ENCODE data around the gene LPCAT4.
"Not testable (repeated sequence)": the region's sequence is repeated elsewhere in the genome, so short reads cannot be mapped to it uniquely, and the experiment has no call there.

The LPCAT4 gene

DNA sequence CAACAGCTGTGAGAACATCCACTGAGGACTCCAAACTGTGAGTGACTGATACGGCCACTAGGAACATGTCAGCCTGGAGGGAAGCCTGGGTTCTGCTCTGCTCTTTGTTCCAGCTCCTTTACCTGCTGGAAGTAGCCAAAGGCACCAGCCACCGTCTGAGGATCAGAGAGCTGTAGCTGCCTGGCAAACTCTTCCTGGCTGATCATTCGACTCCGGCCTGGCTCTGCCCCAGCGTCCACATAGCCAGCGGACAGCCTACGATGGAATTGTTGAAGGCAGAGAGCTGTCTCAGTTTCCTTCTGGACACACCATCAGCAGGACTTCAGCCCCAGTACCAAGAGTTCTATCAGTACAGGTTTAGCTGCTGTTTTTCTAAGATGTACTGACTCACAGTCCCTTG, 5.7 kb downstream of the LPCAT4 start:
- DNase-seq = no peak

DNA sequence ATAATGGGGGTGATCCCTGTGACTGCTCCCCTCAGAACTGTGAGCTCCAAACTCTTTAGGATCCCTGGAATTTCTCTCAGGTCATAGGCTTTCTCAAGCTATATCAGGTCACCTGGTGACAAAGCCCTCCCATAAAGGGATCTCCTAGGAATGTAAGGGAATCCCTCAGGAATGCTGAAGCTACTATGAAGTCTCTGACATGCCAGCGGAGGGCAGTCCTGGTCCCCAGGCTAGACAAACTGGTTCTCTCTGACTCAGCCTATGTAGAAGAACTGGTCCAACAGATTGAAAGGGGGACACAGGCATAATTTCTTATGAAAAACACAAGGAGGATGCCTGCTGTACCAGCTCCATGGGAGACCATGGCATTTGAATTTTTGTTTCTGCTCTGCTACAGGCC, 6.7 kb downstream of the LPCAT4 start:
- DNase-seq = no peak

DNA sequence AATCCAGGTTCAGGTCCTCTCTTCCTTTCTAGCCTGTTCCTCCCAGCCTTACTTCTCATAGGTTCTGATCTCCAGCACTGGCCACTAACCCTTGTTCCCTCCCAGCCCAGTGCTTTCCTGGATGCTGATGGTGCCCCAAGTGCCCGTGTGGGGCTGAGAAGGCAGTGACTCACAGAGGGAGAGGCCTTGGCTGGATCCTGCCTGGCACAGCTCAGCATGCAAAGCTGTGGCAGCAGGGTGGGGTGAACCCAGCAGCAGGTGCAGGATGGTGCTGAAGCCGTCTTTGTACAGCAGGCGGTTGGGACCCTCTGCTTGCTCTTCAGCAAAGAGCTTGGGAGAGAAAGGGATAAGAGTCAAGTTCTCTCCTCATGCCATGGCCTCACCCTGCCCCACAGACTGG, 7.6 kb downstream of the LPCAT4 start:
- no peak for DNase-seq

DNA sequence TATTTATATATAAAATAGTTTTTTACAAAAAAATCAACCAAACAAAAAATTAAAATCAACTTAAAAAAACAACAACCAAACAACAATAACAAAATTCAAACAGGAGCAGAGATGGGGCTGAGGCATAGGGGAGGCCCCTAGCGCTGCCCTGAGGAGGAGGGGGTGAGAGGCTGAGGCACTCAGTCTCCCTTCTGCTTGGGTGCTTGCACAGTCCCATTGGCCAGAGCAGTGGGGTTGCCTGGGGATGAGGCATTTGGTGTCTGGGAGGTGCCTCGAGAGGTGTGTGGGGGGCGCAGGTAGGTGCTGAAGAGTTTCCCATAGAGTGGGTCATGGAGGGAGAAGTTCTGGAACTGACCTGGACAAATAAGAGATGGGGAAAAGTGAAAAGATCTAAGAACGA, 8.0 kb downstream of the LPCAT4 start:
- DNase-seq = no peak

DNA sequence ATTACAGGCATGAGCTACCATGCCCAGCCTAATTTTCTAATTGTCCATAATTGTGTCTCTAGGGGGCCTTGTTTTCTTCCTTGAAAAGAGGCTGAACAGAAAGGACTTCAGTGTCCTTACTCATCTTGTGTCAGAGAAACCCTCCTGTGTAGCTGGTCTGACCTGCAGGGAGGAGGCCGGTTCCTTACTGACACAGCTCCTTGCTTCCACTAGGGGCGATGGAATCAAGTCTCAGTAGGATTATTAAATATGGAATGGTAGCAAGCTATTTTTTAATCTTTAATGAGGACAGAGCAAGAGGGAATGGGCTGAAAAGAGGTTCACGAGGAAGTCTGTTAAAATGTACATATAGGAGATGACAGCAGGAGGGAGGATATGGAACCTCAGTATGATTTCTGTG, 8.6 kb downstream of the LPCAT4 start:
- peak in 1 of 2 experiments; percentile 14 for DNase-seq

DNA sequence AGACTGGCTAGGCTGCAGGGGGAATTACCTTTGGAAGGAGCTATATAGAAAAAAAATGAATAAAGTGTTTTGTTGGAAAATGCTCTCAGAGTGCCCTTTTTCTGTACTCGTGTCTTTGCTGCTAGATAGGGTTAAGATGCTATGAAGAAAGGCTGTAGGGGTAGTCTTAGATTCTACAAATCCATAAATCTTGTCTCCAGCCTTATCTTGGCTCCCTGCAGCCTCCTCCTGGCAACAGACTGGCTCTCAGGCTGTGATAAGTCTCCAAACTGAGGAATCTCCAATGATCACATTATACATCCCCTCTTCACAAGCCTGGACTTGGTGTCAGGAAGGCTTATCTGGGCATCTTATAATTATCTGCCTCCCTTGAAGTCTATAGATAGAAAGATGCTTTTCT, 9.3 kb downstream of the LPCAT4 start:
- DNase-seq = no peak

DNA sequence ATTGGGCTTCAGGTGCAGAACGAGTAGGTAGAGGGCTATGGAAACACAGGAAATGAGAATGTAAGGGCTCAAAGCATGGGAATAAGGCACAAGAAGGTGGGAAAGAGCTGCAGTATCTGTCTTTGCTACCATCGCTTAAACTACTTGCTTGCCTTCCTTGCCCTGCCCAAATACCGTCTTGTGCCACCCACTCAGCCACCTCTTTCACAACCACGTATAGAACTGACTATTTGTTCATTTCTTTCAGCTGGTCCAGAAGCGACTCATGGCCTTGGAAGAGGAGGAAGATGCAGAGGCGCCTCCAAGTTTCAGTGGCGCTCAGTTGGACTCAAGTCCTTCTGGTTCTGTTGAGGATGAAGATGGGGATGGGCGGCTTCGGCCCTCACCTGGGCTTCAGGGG, 11.8 kb downstream of the LPCAT4 start:
- no peak for DNase-seq

DNA sequence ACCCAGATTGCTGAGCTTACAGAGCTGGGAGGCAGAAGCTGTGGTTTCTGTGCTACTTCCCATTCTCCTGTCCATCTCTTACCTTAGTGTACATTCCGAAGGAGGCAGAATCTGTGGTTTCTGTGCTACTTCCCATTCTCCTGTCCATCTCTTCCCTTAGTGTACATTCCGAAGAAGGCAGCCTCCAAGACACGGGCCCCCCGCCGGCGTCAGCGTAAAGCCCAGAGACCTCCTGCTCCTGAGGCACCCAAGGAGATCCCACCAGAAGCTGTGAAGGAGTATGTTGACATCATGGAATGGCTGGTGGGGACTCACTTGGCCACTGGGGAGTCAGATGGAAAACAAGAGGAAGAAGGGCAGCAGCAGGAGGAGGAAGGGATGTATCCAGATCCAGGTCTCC, 12.7 kb downstream of the LPCAT4 start:
- DNase-seq = no peak

DNA sequence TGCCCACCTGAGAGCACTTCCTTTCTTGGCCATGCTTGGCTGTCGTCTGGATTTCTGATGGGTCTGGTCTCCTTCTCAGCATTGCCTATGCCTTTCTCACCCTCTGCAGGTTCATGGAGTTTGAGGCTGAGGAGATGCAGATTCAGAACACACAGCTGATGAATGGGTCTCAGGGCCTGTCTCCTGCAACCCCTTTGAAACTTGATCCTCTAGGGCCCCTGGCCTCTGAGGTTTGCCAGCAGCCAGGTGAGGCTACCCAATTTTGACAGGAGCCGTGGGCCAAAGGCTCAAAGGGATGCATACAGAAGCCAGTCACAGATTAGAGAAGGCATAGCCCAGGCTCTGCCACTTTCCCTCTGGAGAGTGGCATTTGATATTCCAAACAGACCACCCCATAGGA, 13.4 kb downstream of the LPCAT4 start:
- DNase-seq = no peak

DNA sequence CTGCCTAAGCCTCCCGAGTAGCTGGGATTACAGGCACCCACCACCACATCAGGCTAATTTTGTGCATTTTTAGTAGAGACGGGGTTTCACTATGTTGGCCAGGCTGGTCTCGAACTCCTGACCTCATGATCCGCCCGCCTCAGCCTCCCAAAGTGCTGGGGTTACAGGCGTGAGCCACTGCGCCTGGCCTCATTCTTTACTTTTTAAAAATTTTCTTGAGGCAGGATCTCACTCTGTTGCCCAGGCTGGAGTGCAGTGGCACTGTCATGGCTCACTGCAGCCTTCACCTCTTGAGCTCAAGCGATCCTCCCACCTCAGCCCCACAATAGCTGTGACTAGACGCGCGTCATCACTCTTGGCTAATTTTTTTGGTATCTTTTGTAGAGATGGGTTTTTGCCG, 14.0 kb downstream of the LPCAT4 start:
- DNase-seq = not testable (repeated sequence)

DNA sequence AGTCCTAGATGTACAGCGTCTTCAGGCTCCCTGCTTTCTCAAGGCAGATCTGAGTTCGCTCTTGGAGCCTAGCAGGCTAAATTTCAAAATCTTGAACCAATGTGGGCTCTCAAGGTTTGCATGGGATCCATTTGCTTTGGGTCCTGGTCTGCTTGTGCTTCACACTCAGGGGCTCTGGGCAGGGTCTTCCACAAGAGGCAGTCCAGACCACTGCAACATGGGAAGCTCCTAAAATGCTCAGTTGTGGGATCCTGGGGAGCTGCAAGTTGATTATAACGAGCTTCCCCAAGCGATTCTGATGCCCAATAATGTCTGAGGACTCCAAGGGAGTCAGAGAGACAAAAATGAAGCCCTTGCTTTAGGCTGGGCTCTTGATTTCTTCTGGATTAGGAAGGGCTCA, 17.2 kb downstream of the LPCAT4 start:
- no peak for DNase-seq

DNA sequence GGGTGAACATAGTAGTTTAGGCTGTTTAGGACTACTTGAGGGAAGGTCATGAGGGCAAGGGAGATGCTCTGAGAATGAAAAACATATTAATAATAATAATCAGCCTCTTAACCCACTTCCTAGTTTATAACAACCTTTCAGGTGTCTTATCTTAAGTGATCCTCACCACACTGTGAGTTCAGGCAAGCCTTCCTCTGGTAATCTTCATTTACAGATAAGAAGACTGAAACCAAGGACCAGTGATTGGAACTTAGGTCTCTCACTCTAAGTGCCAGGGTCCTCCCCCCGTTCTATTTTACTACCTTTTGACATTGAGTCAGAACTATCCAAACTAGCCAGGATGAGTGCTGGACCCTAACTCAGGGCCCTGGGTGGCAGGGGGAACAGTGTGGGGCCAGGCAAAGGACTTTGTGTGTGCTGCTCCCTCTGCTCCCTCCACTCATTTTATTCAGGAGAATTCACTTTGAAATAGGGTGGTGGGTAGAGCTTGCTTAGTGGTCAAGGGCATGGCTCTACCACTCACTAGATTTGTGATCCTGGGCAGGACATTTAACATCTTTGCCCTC, 18.2 kb downstream of the LPCAT4 start:
- no peak for DNase-seq

DNA sequence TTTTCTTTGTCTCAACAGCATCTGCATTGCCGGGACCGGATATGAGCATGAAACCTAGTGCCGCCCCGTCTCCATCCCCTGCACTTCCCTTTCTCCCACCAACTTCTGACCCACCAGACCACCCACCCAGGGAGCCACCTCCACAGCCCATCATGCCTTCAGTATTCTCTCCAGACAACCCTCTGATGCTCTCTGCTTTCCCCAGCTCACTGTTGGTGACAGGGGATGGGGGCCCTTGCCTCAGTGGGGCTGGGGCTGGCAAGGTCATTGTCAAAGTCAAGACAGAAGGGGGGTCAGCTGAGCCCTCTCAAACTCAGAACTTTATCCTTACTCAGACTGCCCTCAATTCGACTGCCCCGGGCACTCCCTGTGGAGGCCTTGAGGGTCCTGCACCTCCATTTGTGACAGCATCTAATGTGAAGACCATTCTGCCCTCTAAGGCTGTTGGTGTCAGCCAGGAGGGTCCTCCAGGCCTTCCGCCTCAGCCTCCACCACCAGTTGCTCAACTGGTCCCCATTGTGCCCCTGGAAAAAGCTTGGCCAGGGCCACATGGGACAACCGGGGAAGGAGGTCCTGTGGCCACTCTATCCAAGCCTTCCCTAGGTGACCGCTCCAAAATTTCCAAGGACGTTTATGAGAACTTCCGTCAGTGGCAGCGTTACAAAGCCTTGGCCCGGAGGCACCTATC, 18.9 kb downstream of the LPCAT4 start:
- no peak for DNase-seq

DNA sequence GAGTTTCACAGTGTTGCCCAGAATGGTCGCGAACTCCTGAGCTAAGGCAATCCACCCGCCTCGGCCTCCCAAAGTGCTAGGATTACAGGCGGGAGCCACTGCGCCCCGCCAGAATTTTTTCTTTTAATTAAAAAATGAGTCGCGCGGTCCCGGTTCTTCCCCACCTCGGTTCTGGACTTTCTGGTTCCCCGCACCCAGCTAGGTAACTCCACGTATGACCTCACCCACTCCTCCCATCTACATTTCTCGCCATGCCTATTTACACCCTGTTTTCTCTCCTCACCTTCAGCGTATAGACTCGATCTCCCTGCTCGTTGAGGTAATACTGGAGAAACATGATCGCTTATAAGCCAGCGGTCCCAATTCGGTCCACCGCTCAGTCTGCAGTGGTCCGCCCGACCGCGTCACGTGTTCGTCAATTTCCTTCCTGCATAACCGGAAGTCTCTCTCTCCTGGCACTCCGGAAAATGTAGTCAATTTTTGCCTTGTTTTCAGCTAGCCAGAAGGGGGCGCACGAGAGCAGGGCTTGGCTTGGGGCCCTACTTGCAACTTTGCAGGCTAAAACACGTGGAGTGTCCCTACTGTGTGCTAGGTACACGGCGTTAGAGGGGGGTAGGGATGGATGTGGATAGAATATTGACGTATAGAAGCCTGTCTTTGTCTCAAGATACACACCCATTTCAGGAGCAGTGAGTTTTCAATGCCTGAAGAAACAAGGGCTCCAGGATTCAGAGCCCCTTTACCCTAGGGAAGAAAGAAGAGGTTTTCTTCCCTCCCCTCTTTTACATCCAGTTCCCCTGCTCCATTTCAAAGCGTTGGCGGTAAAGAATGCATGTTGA, 24.0 kb downstream of the LPCAT4 start, which contains the start of the genes NOP10 and NUTM1:
Gene NOP10 (minus strand): TSS at position 400 of the 839 bp plus-strand sequence. CDS start 63 bp downstream, at position 337.
Gene NUTM1 (plus strand): TSS at position 579 of the 839 bp plus-strand sequence. CDS start 382 bp downstream, outside the sequence.
- peak; percentile 91 to 94 for DNase-seq

DNA sequence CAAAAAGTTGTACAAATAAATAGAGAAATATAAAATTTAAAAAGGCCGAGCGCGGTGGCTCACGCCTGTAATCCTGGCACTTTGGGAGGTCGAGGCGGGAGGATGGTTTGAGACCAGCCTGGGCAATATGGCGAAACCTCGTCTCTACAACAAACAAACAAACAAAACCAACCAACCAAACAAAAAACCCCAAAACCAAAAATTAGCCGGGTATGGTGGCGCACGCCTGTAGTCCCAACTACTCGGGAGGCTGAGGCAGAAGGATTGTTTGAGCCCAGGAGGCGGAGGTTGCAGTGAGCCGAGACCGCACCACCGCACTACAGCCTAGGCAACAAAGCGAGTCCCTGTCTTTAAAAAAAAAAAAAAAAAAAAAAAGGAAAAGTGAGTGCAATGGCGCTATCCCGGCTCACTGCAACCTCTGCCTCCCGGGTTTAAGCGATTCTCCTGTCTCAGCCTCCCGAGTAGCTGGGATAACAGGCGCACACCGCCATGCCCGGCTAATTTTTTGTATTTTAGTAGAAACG, 24.7 kb downstream of the LPCAT4 start:
- not testable (repeated sequence) for DNase-seq

DNA sequence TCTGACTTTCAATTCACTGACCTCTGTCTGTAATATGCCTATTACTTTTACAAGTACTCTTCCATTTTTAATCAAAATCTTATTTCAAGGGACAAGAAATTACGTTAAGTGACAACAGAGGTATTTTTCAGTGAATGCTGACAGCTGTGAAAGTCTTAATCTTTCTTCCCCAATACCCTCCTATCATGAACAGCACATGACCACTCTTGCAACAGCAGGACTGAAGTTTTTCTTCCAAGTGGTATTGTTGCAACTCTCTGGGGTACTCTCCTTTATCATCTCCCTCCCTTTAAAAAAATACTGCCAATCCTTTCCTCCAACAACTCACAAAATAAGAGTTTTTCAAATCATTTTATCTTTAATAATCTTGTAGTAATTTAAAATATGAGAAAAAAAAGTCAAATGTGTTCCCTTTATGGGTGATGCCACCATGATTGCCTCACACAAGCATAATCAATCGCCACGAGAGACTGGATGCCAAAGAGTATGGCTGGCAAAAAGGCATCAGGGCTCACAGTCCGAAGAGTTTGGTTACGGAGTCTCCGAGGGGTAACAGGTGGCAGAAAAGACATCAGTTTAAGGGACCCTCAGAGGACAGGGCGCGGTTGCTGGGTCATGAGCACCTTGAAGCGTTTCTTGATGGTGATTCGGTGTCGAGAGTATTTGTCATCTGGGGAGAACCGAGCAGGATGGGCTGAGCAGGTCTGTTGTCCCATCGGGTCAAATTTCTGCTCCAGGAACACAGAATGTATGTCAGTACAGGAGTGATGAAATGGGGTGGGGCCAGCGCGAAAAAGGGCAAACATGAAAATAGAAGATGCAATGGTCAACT, 25.4 kb downstream of the LPCAT4 start:
- no peak for DNase-seq

DNA sequence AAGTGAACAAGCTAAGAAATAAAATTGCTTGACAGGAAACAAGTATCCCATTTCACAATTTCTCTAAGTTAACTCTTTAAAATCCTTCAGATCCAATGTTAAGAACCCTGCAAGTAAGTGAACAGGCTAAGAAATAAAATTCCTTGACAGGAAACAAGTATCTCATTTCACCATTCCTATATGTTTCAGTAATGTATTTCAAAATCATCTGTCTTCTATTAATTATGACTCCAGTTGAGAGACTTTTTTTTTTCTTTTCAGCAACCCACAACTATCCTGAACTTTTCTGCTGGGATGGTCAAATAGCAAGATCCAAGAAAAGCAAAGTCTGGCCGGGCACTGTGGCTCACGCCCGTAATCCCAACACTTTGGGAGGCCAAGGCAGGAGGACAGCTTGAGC, 27.1 kb downstream of the LPCAT4 start:
- no peak for DNase-seq

DNA sequence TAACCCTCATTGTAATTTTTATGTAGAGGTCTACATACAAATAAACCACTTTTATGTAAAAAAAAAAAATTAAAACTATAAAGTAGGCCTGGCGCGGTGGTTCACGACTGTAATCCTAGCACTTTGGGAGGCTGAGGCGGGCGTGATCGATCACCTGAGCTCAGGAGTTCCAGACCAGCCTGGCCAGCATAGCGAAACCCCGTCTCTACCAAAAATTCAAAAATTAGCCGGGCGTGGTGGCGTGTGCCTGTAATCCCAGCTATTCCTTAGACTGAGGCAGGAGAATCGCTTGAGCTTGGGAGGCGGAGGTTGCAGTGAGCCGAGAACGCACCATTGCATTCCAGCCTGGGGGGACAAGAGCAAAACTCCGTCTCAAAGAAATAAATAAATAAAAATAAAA, 28.6 kb downstream of the LPCAT4 start:
- DNase-seq = no peak

DNA sequence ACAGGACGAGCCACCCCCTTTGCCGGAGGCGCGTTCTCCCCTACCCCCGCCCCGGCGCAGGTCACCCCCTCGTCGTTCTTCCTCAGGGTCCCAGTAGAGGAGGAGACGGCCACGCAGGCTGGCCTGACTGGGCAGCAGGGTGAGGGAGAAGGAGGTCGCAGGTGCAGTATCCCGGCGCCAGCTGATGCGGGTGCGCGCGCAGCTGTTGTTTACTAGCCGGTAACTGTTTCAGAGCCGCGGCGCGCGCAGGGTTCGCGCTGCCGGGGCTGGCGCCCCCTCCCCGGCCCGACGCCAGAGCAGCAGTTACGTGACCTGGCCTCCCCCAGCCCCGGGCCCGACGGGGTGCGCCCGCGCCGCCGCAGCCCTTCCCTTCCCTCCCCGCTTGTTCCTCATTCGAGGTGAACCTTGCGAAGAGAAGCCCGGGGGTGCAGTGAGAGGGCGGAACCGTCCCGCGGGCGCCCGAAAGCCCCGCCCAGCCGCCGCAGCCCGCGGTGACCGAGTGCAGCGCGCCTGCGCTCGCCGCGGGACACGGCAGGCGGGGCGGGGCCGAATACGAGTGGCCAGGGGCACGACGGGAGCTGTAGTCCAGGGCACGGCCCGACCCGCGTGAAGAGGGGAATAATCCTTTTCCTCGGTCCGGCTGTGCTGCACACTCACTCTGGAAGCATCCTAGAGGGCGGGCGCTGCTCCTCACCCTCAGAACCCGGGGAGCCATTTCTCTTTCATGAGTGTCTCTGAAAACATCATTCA, 29.3 kb downstream of the LPCAT4 start, which contains the start of gene SLC12A6:
Gene SLC12A6 (minus strand): TSS at position 225 of the 750 bp plus-strand sequence. CDS start 1,101 bp downstream, outside the sequence.
- DNase-seq = peak; percentile 93 to 98

DNA sequence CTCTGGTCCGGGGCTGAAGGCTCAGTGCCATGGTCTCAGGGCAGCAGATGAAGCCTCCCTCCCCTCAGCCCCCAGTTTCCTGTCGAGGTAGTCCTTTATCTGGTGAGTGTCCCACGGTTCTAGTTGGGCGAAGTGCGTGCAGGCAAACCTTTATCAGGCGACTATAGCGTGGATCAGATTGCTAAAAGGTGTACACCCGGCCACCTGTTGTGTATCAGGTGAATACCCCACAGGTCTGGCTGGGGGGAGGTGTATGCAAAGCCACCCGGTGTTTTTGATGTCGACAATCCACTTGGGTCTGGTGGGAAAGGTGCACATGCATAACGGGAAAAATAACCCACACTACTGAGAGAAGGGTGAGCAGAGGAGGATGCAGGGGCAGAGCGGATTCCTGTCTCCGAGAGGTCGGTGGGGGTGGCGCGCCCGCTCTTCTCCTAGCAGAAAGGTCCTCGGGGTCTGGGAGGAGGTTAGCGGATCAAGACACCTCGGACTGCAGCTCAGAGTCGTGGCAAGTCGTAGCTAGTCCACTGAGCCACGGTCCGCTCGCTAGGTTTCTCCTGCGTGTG, 29.9 kb downstream of the LPCAT4 start:
- peak; percentile 22 to 46 for DNase-seq

DNA sequence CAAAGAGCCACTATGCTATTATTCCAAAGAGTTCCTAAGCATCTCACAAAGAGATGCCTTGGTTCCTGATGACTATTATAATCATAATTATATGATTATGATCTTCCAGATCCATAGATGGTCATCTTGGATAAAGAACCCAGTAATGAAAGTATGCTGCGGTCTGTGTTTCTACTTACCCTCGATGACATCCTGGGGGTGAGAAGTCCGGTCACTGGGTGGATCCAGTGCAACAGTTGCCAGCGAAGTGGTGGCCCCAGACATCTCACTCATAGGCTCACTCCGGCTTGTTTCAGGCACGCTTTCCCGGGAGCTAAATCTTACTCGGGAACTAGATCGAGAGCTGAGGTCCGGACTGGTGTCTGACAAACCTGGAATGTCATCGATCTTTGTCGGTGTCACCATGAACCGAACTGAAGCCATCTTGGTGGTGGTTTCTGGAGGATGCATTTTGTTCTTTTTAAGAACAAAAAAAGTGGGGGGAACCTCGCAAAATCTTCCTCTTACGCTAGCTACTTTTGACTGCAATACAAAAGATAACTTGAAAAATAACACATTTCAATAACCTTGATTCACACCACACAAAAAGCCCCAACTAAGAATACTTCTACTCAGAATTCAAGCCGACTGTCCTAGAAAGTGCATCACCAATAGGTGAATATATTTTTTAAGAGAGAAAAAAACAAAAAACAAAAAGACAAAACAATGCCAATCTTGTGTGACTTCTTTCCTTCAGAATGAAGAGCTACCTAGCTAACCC, 30.6 kb downstream of the LPCAT4 start:
- no peak for DNase-seq
